Neuronal stem cell (in vitro differentiated cells): Measurements from ENCODE around the gene EIF4A3.

Source experiments
- DNase-seq: peaks from one replicate; pipeline ENCODE4 v3.0.0-alpha.2; 2013; ENCODE audit warnings: low spot score
- H2AFZ ChIP-seq: one replicate; pipeline ENCODE4 v1.6.1; 2013; ENCODE audit warnings: mild to moderate bottlenecking, low read length, inconsistent platforms
- H2AK5ac ChIP-seq: 2 replicates; pipeline ENCODE4 v1.6.1; 2013; ENCODE audit warnings: low read depth, mild to moderate bottlenecking, inconsistent platforms, low read length, moderate library complexity, mixed read lengths
- H2BK120ac ChIP-seq: 2 replicates; pipeline ENCODE4 v1.6.1; 2013; ENCODE audit warnings: low read depth, mild to moderate bottlenecking, inconsistent platforms, low read length, moderate library complexity, mixed read lengths
- H2BK12ac ChIP-seq: one replicate; pipeline ENCODE4 v1.6.1; 2013; ENCODE audit warnings: low read length, inconsistent platforms
- H2BK15ac ChIP-seq: 2 replicates; pipeline ENCODE4 v1.6.1; 2013; ENCODE audit warnings: mild to moderate bottlenecking, low read length, inconsistent platforms, mixed read lengths
- H2BK5ac ChIP-seq: one replicate; pipeline ENCODE4 v1.6.1; 2013; ENCODE audit warnings: inconsistent platforms, mild to moderate bottlenecking, low read length, moderate library complexity
- H3K14ac ChIP-seq: one replicate; pipeline ENCODE4 v1.6.1; 2013; ENCODE audit warnings: low read length, inconsistent platforms
- H3K18ac ChIP-seq: 2 replicates; pipeline ENCODE4 v1.6.1; 2013; ENCODE audit warnings: low read length, inconsistent platforms
- H3K23ac ChIP-seq: 2 replicates; pipeline ENCODE4 v1.6.1; 2013; ENCODE audit warnings: low read depth, mild to moderate bottlenecking, mixed read lengths, low read length, inconsistent platforms; ENCODE audit not compliant: poor library complexity
- H3K27ac ChIP-seq: replicated peaks from 3 replicates; pipeline ENCODE4 v1.5.1; 2013; ENCODE audit warnings: low read length, inconsistent platforms
- H3K27me3 ChIP-seq, 3 experiments: 2 replicates each; pipeline ENCODE4 v1.6.1; 2013; ENCODE audit warnings: low read length in 3 of 3, mild to moderate bottlenecking in 2 of 3, inconsistent platforms in 1 of 3, low read depth in 1 of 3, mixed read lengths in 1 of 3, moderate library complexity in 1 of 3; ENCODE audit not compliant: control insufficient read depth in 3 of 3, insufficient read depth in 3 of 3
- H3K36me3 ChIP-seq, 2 donors: replicated peaks in 1 of 2; 2 replicates each; pipeline ENCODE4 v1.6.1; 2013; ENCODE audit warnings: low read length in 2 of 2; ENCODE audit not compliant: control insufficient read depth in 2 of 2, insufficient read depth in 2 of 2
- H3K4ac ChIP-seq: 2 replicates; pipeline ENCODE4 v1.6.1; 2013; ENCODE audit warnings: inconsistent platforms, mild to moderate bottlenecking, low read length, moderate library complexity
- H3K4me1 ChIP-seq, 2 donors: 1 replicate in 1 of 2; 2 replicates in 1 of 2; pipeline ENCODE4 v1.6.1; 2013; ENCODE audit warnings: low read length in 2 of 2, low read depth in 1 of 2; ENCODE audit not compliant: control insufficient read depth in 2 of 2, insufficient read depth in 1 of 2
- H3K4me2 ChIP-seq: one replicate; pipeline ENCODE4 v1.6.1; 2013; ENCODE audit warnings: mild to moderate bottlenecking, low read length, inconsistent platforms; ENCODE audit not compliant: insufficient read depth, poor library complexity, severe bottlenecking
- H3K4me3 ChIP-seq, 2 donors: 2 replicates each; pipeline ENCODE4 v1.5.1; 2013; ENCODE audit warnings: low read length in 2 of 2, mild to moderate bottlenecking in 2 of 2, inconsistent platforms in 1 of 2, moderate library complexity in 1 of 2
- H3K79me1 ChIP-seq: one replicate; pipeline ENCODE4 v1.6.1; 2013; ENCODE audit warnings: low read depth, mild to moderate bottlenecking, inconsistent platforms, low read length, moderate library complexity
- H3K9ac ChIP-seq: one replicate; pipeline ENCODE4 v1.6.1; 2013; ENCODE audit warnings: mild to moderate bottlenecking, low read depth, low read length, inconsistent platforms; ENCODE audit not compliant: poor library complexity
- H3K9me3 ChIP-seq, 2 donors: replicated peaks in 1 of 2; 2 replicates each; pipeline versions ENCODE3 to v1.6.1; 2013; ENCODE audit warnings: low read length in 2 of 2, mild to moderate bottlenecking in 2 of 2, inconsistent platforms in 1 of 2, low read depth in 1 of 2, mixed read lengths in 1 of 2, moderate library complexity in 1 of 2; ENCODE audit not compliant: control insufficient read depth in 2 of 2, insufficient read depth in 1 of 2
- H4K8ac ChIP-seq: one replicate; pipeline ENCODE4 v1.6.1; 2013; ENCODE audit warnings: low read depth, mild to moderate bottlenecking, inconsistent platforms, low read length, moderate library complexity
- H4K91ac ChIP-seq: one replicate; pipeline ENCODE4 v1.6.1; 2013; ENCODE audit warnings: low read length, low read depth, mild to moderate bottlenecking, inconsistent platforms; ENCODE audit not compliant: poor library complexity
- WGBS, 2 donors: extraction: QIAGEN DNeasy Blood & Tissue Kit; methylation state at CpG; one replicate each; pipeline ENCODE4 v1.1.7; 2013; ENCODE audit warnings: missing lambda C conversion rate in 2 of 2, mixed read lengths in 1 of 2; ENCODE audit not compliant: insufficient read length in 2 of 2, insufficient replicate concordance in 1 of 2; ENCODE audit errors: extremely low coverage in 2 of 2; 5-methylcytosine and 5-hydroxymethylcytosine counted together

The EIF4A3 gene

DNA sequence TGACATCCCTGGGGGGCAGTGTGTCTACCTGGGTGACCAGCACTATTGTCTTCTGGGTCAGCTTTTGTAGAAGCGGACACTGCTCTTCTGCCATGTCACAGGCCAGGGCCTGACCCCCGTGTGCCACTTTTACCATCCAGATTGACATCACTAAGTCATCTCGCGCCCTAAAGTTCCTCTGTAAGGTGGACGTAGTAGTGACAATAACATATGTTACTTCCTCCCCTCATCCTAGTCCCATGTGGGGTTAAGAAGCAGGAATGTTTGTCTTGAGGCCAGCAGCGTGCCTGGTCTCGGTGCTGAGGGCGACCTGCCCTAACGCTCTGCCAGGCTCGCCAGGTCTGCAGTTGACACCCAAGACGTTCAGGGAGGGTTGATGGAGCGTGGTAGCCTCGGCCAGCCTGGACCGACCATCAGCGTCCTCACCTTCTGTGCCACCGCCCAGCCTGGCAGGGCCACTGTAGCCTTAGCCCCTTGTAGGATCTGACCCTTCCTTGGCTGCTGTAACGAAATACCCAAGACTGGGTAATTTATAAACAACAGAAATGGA lies 24.8 kb downstream of the EIF4A3 start:
- Histone ChIP-seq H3K14ac (peak overlapping the region; percentile 27), H3K4me3 (no peak overlapping the region), H3K79me1 (peaks cover 2% of the 10 kb centered on the region), H3K9me3 (no peaks in the 10 kb centered on the region), H4K8ac (no peak overlapping the region), H3K23ac (no peak overlapping the region), H3K27ac (no peak overlapping the region), H3K18ac (peak overlapping the region; percentile 65), H3K4me1 (peaks cover 5 to 7% of the 10 kb centered on the region in 2 donors), H2AK5ac (peak overlapping the region; percentile 40), H3K27me3 (no peaks in the 10 kb centered on the region), H2BK15ac (peak overlapping the region; percentile 61), H4K91ac (no peak overlapping the region), H2BK5ac (no peak overlapping the region), H3K4ac (peak overlapping the region; percentile 14), H2AFZ (no peak overlapping the region), H2BK120ac (peak overlapping the region; percentile 28), H3K36me3 (peaks cover 0 to 1% of the 10 kb centered on the region in 2 donors), H3K4me2 (no peak overlapping the region), H3K9ac (no peak overlapping the region), H2BK12ac (peak overlapping the region; percentile 33)
- no peak for DNase-seq
- WGBS, 2 donors, result no CpG with 5 or more reads among the region's 17 CpGs

DNA sequence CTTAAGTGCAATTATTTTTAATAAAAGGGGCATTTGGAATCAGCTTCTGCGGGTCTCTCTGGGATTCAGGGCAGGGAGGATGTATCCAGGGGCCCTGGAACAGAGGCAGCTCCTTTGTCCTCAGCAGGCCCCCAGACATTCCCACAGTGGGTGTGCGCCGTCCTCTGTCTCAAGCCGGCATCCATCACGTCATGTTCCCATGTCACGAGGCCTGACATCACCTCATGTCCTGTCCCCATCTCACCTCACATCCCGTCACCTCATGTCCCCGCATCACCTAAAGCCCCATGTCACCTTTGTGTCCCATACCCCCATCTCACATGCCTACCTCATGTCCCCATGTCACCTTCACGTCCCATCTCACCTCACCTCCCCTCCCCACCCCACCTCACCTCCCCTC lies 27.1 kb downstream of the EIF4A3 start:
- no peak overlapping the region for H3K27ac ChIP-seq
- peaks cover 0 to 8% of the 10 kb centered on the region in 2 donors for H3K9me3 ChIP-seq
- no peak overlapping the region for H2BK15ac ChIP-seq
- no peak overlapping the region for H4K8ac ChIP-seq
- H3K79me1 ChIP-seq, result peaks cover 2% of the 10 kb centered on the region
- H3K23ac ChIP-seq, result no peak overlapping the region
- H4K91ac ChIP-seq, result no peak overlapping the region
- no peak overlapping the region for H2BK12ac ChIP-seq
- H3K4me3 ChIP-seq, result no peak overlapping the region
- DNase-seq, result no peak
- H2BK5ac ChIP-seq, result no peak overlapping the region
- 100% methylated on average over 1 of the region's 9 CpGs; no CpG with 5 or more reads in 1 of the 2 donors for WGBS, 2 donors
- peaks cover 0 to 1% of the 10 kb centered on the region in 2 donors for H3K36me3 ChIP-seq
- H3K4me2 ChIP-seq, result no peak overlapping the region
- no peak overlapping the region for H2AK5ac ChIP-seq
- H3K4me1 ChIP-seq, result peaks cover 7 to 10% of the 10 kb centered on the region in 2 donors
- no peak overlapping the region for H3K4ac ChIP-seq
- H3K27me3 ChIP-seq, result no peaks in the 10 kb centered on the region
- H3K14ac ChIP-seq, result no peak overlapping the region
- no peak overlapping the region for H3K18ac ChIP-seq
- no peak overlapping the region for H3K9ac ChIP-seq
- H2BK120ac ChIP-seq, result no peak overlapping the region
- no peak overlapping the region for H2AFZ ChIP-seq

DNA sequence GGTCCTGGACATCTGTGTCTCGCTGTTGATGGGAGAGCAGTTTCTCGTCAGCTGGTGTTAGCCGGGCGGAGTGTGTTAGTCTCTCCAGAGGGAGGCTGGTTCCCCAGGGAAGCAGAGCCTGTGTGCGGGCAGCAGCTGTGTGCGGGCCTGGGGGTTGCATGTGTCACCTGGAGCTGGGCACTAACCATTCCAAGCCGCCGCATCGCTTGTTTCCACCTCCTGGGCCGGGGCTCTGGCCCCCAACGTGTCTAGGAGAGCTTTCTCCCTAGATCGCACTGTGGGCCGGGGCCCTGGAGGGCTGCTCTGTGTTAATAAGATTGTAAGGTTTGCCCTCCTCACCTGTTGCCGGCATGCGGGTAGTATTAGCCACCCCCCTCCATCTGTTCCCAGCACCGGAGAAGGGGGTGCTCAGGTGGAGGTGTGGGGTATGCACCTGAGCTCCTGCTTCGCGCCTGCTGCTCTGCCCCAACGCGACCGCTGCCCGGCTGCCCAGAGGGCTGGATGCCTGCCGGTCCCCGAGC lies 27.6 kb downstream of the EIF4A3 start:
- Histone ChIP-seq H2BK12ac (no peak overlapping the region), H3K9ac (no peak overlapping the region), H3K18ac (no peak overlapping the region), H3K27ac (no peak overlapping the region), H3K23ac (no peak overlapping the region), H3K4me2 (no peak overlapping the region), H4K8ac (no peak overlapping the region), H2BK120ac (no peak overlapping the region), H4K91ac (no peak overlapping the region), H3K9me3 (peaks cover 0 to 14% of the 10 kb centered on the region in 2 donors), H3K36me3 (peaks cover 0 to 1% of the 10 kb centered on the region in 2 donors), H2AK5ac (no peak overlapping the region), H3K4me3 (no peak overlapping the region), H3K14ac (no peak overlapping the region), H3K4ac (no peak overlapping the region), H2AFZ (no peak overlapping the region), H3K79me1 (peaks cover 2% of the 10 kb centered on the region), H3K27me3 (no peaks in the 10 kb centered on the region), H2BK15ac (no peak overlapping the region), H2BK5ac (no peak overlapping the region), H3K4me1 (peaks cover 2 to 10% of the 10 kb centered on the region in 2 donors)
- WGBS, 2 donors, result no CpG with 5 or more reads among the region's 24 CpGs
- no peak for DNase-seq

GRCh38 chr17:80118601-80119270 lies 28.2 kb downstream of the EIF4A3 start:
- H3K4me1 ChIP-seq, result peaks cover under 1 to 8% of the 10 kb centered on the region in 2 donors
- no peak overlapping the region for H2BK12ac ChIP-seq
- no peak overlapping the region for H3K14ac ChIP-seq
- no peak overlapping the region for H3K18ac ChIP-seq
- H4K91ac ChIP-seq, result no peak overlapping the region
- WGBS, 2 donors, result no CpG with 5 or more reads among the region's 35 CpGs
- DNase-seq, result no peak
- H2AK5ac ChIP-seq, result no peak overlapping the region
- H3K79me1 ChIP-seq, result peaks cover 2% of the 10 kb centered on the region
- no peak overlapping the region for H3K4me3 ChIP-seq
- H2BK5ac ChIP-seq, result no peak overlapping the region
- H3K23ac ChIP-seq, result peak overlapping the region; percentile 90
- H3K9ac ChIP-seq, result no peak overlapping the region
- H3K27me3 ChIP-seq, result no peaks in the 10 kb centered on the region
- H2BK15ac ChIP-seq, result no peak overlapping the region
- H3K27ac ChIP-seq, result no peak overlapping the region
- no peak overlapping the region for H2AFZ ChIP-seq
- peaks cover 0 to 17% of the 10 kb centered on the region in 2 donors for H3K9me3 ChIP-seq
- peak overlapping the region; percentile 41 for H3K4ac ChIP-seq
- H4K8ac ChIP-seq, result no peak overlapping the region
- H3K36me3 ChIP-seq, result peaks cover 0 to 1% of the 10 kb centered on the region in 2 donors
- no peak overlapping the region for H3K4me2 ChIP-seq
- H2BK120ac ChIP-seq, result no peak overlapping the region
